Nephron progenitor cell (in vitro differentiated cells): ENCODE measurements around the gene MBD3L2.
"Not testable (repeated sequence)": the region's sequence is repeated elsewhere in the genome, so short reads cannot be mapped to it uniquely, and the experiment has no call there.

Experiments used
- DNase-seq: peaks from one replicate; pipeline ENCODE4 v3.0.0; 2021
- H3K27ac Mint-ChIP-seq: 2 replicates; pipeline ENCODE4 v1.8.0; 2021; ENCODE audit warnings: mild to moderate bottlenecking, moderate library complexity, mixed read lengths
- H3K27me3 Mint-ChIP-seq: 2 replicates; pipeline ENCODE4 v1.8.0; 2021; ENCODE audit warnings: mild to moderate bottlenecking, low read depth, mixed read lengths; ENCODE audit not compliant: poor library complexity
- H3K36me3 Mint-ChIP-seq: 2 replicates; pipeline ENCODE4 v1.8.0; 2021; ENCODE audit warnings: low read depth, mixed read lengths
- H3K4me1 Mint-ChIP-seq: 2 replicates; pipeline ENCODE4 v1.8.0; 2021; ENCODE audit warnings: mixed read lengths
- H3K4me3 Mint-ChIP-seq: 2 replicates; pipeline ENCODE4 v1.8.0; 2021; ENCODE audit warnings: mild to moderate bottlenecking, moderate library complexity, mixed read lengths
- H3K9me3 Mint-ChIP-seq: 2 replicates; pipeline ENCODE4 v1.8.0; 2021; ENCODE audit warnings: mild to moderate bottlenecking, moderate library complexity, mixed read lengths
- TF ChIP-seq, protein P1 (sequence below): fragments of 200-600 bp; sonication (generic); IDR thresholded peaks from 2 replicates; pipeline ENCODE4 v1.5.0; 2021; ENCODE audit warnings: antibody characterized with exemption

The MBD3L2 gene

DNA sequence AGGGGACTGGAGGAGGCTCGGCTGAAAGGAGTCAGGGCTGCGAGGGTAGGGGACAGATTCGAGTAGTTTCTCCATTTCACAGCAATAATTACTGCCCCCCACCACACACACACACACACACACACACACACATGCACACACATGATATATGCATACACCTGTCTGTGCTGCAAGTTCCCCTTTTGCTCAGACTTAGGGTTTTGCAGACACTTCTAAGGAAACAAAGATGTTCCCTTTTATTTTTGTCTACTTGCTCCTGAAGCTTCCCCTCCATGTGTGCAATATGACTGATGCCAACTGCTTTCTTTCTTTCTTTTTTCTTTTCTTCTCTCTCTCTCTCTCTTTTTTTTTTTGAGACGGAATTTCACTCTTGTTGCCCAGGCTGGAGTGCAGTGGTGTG lies 41.3 kb upstream of the MBD3L2 start:
- peaks cover 73% of the 10 kb centered on the region for H3K9me3 Mint-ChIP-seq
- no peak for DNase-seq

DNA sequence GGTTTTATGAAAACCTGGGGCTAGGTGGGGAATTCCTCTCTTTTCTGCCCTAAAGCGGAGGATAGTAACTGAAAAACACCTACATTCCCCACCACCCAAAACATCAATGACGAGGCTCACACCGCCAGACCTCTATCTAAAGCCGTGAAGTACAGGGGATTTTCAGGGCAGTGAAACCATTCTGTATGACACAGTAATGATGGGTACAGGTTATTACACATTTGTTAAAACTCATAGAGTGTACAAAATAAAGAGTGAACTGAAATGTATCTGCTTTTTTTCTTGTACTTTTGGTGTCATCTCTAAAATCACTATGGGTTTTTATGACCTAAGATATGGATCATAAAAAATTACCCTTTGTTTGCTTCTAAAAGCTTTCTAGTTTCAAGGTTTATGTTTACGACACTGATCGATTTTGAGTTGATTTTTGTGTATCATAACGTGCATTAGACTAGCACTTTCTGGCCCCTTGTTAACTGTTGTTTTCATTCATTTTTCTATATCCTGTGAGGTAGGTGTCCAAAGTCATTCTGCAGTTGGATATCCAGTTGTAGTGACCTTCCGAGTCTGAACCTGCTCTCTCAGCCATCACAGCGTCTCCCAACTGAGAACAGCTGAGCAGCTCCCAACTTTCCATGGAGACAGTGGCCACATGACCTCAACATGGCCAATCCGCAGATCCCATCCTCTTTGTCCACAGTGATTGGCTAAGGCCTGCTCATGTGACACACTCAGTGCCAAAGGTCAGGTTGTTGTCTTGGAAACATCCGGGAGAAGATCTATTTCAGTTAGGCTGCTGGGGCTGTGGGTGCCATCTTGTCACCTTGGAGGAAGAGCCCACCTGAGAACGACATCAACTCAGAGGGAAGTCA lies 38.2 kb upstream of the MBD3L2 start:
- no peaks in the 10 kb centered on the region for H3K36me3 Mint-ChIP-seq
- no peaks in the 10 kb centered on the region for H3K4me1 Mint-ChIP-seq
- H3K4me3 Mint-ChIP-seq, result no peak overlapping the region
- no peak overlapping the region for H3K27ac Mint-ChIP-seq
- DNase-seq, result no peak
- H3K9me3 Mint-ChIP-seq, result peaks cover 85% of the 10 kb centered on the region
- H3K27me3 Mint-ChIP-seq, result peaks cover 11% of the 10 kb centered on the region
- TF ChIP-seq, protein P1, sequence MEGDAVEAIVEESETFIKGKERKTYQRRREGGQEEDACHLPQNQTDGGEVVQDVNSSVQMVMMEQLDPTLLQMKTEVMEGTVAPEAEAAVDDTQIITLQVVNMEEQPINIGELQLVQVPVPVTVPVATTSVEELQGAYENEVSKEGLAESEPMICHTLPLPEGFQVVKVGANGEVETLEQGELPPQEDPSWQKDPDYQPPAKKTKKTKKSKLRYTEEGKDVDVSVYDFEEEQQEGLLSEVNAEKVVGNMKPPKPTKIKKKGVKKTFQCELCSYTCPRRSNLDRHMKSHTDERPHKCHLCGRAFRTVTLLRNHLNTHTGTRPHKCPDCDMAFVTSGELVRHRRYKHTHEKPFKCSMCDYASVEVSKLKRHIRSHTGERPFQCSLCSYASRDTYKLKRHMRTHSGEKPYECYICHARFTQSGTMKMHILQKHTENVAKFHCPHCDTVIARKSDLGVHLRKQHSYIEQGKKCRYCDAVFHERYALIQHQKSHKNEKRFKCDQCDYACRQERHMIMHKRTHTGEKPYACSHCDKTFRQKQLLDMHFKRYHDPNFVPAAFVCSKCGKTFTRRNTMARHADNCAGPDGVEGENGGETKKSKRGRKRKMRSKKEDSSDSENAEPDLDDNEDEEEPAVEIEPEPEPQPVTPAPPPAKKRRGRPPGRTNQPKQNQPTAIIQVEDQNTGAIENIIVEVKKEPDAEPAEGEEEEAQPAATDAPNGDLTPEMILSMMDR, result no peak

More for the DNA sequence above, 41.3 kb upstream of the MBD3L2 start:
- Mint-ChIP-seq H3K27ac (no peak overlapping the region), H3K4me1 (no peaks in the 10 kb centered on the region), H3K4me3 (no peak overlapping the region), H3K27me3 (peaks cover 6% of the 10 kb centered on the region), H3K36me3 (no peaks in the 10 kb centered on the region)
- TF ChIP-seq, protein P1, result no peak

DNA sequence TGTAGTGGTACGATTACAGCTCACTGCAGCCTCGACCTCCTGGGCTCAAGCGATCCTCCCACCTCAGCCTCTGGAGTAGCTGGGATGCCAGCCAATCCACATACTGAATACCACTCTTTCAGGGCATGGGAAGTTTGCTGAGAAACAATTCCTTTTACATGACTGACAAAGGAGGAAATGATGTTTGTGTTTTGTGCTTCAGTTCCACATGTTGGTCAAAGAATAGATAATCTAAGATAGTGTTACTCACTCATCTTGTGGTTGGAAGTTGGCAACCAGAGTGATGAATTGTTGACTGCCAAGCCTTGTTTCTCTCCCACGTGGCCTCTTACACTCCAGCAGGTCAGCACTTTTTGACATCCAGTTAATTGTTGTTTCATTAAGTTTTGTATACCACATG lies 35.4 kb upstream of the MBD3L2 start:
- TF ChIP-seq, protein P1, result no peak
- no peak for DNase-seq
- H3K27ac Mint-ChIP-seq, result no peak overlapping the region
- H3K4me1 Mint-ChIP-seq, result no peaks in the 10 kb centered on the region
- H3K9me3 Mint-ChIP-seq, result peaks cover 83% of the 10 kb centered on the region
- H3K4me3 Mint-ChIP-seq, result no peak overlapping the region
- peaks cover 10% of the 10 kb centered on the region for H3K27me3 Mint-ChIP-seq
- H3K36me3 Mint-ChIP-seq, result no peaks in the 10 kb centered on the region

DNA sequence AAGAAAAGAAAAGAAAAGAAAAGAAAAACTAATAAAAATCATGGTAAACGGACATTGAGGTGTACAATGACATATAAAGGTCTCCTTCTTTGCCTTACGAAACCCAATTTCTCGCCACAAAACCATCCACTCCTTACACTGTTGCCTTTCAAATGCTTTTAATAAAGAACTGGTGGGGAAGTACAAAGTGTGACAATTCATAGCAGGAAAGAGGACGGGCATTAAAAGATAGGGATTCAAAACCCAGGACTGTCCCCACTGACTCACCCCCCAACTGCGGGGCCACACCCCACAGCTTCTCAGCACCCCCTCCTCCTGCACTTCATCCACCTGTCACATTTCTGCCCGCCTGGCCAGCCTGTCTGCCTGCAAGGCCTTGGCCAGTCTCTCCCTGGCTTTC lies 30.3 kb upstream of the MBD3L2 start:
- H3K36me3 Mint-ChIP-seq, result no peaks in the 10 kb centered on the region
- no peak for DNase-seq
- peaks cover 7% of the 10 kb centered on the region for H3K27me3 Mint-ChIP-seq
- H3K4me1 Mint-ChIP-seq, result no peaks in the 10 kb centered on the region
- TF ChIP-seq, protein P1, result no peak
- no peak overlapping the region for H3K4me3 Mint-ChIP-seq
- no peak overlapping the region for H3K27ac Mint-ChIP-seq
- H3K9me3 Mint-ChIP-seq, result peaks cover 39% of the 10 kb centered on the region

DNA sequence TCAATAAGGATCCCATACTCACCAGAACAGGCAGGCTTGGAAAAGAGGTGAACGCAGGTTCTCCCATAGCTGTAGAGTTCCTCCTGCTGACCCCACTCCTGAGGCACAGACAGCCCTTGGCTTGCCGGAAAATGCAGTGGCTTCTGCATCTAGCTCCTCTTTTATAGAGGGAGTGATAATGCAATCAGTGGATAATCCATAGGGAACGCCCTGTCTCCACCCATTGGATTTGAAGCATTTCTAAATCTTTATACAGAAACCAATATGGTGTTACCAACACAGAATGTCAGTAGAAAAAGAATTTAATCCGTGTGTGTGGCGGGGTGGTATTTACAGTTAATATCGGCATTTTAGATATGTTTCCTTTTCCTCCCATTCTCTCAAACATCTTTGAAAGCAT lies 27.8 kb upstream of the MBD3L2 start, which contains the start of gene MBD3L2B:
Gene MBD3L2B, minus strand, starts transcription at position 101 of the 400 bp plus-strand sequence. Its CDS starts 34 bp downstream, at position 67.
- DNase-seq, H3K4me3 Mint-ChIP-seq, H3K27me3 Mint-ChIP-seq, H3K27ac Mint-ChIP-seq, H3K36me3 Mint-ChIP-seq, H3K4me1 Mint-ChIP-seq: not testable (repeated sequence)
- peaks cover 19% of the 10 kb centered on the region for H3K9me3 Mint-ChIP-seq

DNA sequence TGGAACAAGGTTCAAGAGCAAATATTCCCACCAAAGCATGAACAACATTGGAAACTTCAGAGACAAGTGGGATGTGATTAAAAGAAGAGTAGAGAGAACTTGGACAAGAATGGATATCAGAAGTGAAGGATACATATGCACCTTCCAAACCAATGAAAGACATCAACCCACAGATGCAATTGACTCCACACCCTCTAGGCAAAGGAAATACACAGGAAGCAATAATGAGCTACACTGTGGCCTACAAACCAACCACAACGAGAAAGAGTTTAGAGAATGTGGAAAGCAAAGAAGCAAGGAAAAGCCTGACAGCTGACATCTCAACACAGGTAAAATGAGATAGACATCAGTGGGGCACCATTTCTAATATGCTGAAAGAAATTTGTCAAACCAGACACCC lies 20.3 kb upstream of the MBD3L2 start:
- not testable (repeated sequence) for H3K27ac Mint-ChIP-seq, H3K36me3 Mint-ChIP-seq, H3K4me1 Mint-ChIP-seq, H3K27me3 Mint-ChIP-seq, H3K4me3 Mint-ChIP-seq, H3K9me3 Mint-ChIP-seq, DNase-seq

DNA sequence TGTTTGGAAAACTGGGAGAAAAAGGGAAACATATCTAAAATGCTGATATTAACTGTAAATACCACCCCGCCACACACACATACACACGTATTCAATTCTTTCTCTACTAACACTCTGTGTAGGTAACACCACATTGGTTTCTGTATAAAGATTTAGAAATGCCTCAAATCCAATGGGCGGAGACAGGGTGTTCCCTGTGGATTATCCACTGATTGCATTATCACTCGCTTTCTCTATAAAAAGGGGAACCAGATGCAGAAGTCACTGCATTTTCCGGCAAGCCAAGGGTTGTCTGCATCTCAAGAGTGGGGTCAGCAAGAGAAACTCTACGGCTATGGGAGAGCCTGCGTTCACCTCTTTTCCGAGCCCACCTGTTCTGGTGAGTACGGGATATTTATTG lies 18.8 kb upstream of the MBD3L2 start, which contains the start of gene MBD3L5:
Gene MBD3L5, plus strand, starts transcription at position 301 of the 400 bp plus-strand sequence. Its CDS starts 34 bp downstream, at position 335.
- not testable (repeated sequence) for H3K9me3 Mint-ChIP-seq, H3K4me3 Mint-ChIP-seq, H3K4me1 Mint-ChIP-seq, H3K27me3 Mint-ChIP-seq, H3K27ac Mint-ChIP-seq, H3K36me3 Mint-ChIP-seq, DNase-seq

DNA sequence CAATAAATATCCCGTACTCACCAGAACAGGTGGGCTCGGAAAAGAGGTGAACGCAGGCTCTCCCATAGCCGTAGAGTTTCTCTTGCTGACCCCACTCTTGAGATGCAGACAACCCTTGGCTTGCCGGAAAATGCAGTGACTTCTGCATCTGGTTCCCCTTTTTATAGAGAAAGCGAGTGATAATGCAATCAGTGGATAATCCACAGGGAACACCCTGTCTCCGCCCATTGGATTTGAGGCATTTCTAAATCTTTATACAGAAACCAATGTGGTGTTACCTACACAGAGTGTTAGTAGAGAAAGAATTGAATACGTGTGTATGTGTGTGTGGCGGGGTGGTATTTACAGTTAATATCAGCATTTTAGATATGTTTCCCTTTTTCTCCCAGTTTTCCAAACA lies 9.0 kb upstream of the MBD3L2 start, which contains the start of gene MBD3L4:
Gene MBD3L4, minus strand, starts transcription at position 101 of the 400 bp plus-strand sequence. Its CDS starts 35 bp downstream, at position 66.
- H3K9me3 Mint-ChIP-seq, H3K4me3 Mint-ChIP-seq, H3K4me1 Mint-ChIP-seq, H3K36me3 Mint-ChIP-seq, DNase-seq, H3K27me3 Mint-ChIP-seq, H3K27ac Mint-ChIP-seq: not testable (repeated sequence)

DNA sequence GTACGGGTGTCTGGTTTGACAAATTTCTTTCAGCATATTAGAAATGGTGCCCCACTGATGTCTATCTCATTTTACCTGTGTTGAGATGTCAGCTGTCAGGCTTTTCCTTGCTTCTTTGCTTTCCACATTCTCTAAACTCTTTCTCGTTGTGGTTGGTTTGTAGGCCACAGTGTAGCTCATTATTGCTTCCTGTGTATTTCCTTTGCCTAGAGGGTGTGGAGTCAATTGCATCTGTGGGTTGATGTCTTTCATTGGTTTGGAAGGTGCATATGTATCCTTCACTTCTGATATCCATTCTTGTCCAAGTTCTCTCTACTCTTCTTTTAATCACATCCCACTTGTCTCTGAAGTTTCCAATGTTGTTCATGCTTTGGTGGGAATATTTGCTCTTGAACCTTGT lies 7.6 kb upstream of the MBD3L2 start:
- not testable (repeated sequence) for DNase-seq, H3K27me3 Mint-ChIP-seq, H3K36me3 Mint-ChIP-seq, H3K27ac Mint-ChIP-seq, H3K4me1 Mint-ChIP-seq, H3K4me3 Mint-ChIP-seq, H3K9me3 Mint-ChIP-seq

DNA sequence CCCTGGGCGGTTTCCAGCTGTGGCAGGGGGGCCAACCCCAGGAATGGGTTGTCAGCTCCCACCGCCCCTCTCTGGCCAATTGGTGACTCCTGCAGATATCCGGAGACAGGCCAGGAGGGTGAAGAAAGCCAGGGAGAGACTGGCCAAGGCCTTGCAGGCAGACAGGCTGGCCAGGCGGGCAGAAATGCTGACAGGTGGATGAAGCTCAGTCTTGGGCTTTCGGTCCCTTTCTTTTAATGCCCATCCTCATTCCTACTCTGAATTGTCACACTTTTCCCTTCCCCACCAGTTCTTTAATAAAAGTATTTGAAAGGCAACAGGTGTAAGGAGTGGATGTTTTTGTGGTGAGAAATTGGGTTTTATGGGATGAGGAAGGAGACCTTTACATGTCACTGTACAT lies 2.3 kb downstream of the MBD3L2 start:
- not testable (repeated sequence) for DNase-seq, H3K27me3 Mint-ChIP-seq, H3K4me3 Mint-ChIP-seq, H3K4me1 Mint-ChIP-seq, H3K36me3 Mint-ChIP-seq, H3K27ac Mint-ChIP-seq, H3K9me3 Mint-ChIP-seq
